Natural killer cell (primary cell): ENCODE data around the gene ITGB1BP2. TPM values are rescaled to one million over a fixed set of nuclear protein-coding genes. Genes with fewer than 3 reads are reported as not detected.
"Not testable (repeated sequence)": the region's sequence is repeated elsewhere in the genome, so short reads cannot be mapped to it uniquely, and the experiment has no call there.

ENCODE experiments used
- ATAC-seq, 3 donors: fragments of 150-1000 bp in 2 of 3; fragments of 200-7000 bp in 1 of 3; cut with Tn5 transposase; 1 replicate in 1 of 3; 2 replicates in 2 of 3; pipeline ENCODE4 v1.10.0; 2021; ENCODE audit warnings: mild to moderate bottlenecking in 2 of 3, moderate library complexity in 2 of 3
- DNase-seq, 2 donors: peaks; one replicate each; pipeline versions ENCODE4 v3.0.0 to v3.0.0-alpha.2; 2013 to 2021; ENCODE audit warnings: mixed read lengths in 1 of 2
- H3K27ac ChIP-seq: one replicate; pipeline ENCODE4 v1.5.1; 2013; ENCODE audit warnings: mild to moderate bottlenecking, low read length
- H3K27me3 ChIP-seq: one replicate; pipeline ENCODE4 v1.6.1; 2013; ENCODE audit warnings: low read length; ENCODE audit not compliant: control insufficient read depth, insufficient read depth
- H3K36me3 ChIP-seq: one replicate; pipeline ENCODE4 v1.6.1; 2013; ENCODE audit warnings: low read length; ENCODE audit not compliant: control insufficient read depth, insufficient read depth
- H3K4me1 ChIP-seq: one replicate; pipeline ENCODE4 v1.6.1; 2013; ENCODE audit warnings: low read length; ENCODE audit not compliant: control insufficient read depth, insufficient read depth
- H3K4me3 ChIP-seq: one replicate; pipeline ENCODE4 v1.5.1; 2013; ENCODE audit warnings: low read length
- H3K9me3 ChIP-seq: one replicate; pipeline ENCODE4 v1.6.1; 2013; ENCODE audit warnings: low read length; ENCODE audit not compliant: control insufficient read depth, insufficient read depth
- H3K27ac Mint-ChIP-seq, 2 donors: one replicate each; pipeline ENCODE4 v1.8.0; 2022; ENCODE audit warnings: mild to moderate bottlenecking in 2 of 2, mixed read lengths in 2 of 2, moderate library complexity in 1 of 2
- H3K27me3 Mint-ChIP-seq, 2 donors: one replicate each; pipeline ENCODE4 v1.8.0; 2022; ENCODE audit warnings: low read depth in 2 of 2, mixed read lengths in 2 of 2
- H3K36me3 Mint-ChIP-seq: one replicate; pipeline ENCODE4 v1.8.0; 2022; ENCODE audit warnings: mixed read lengths
- H3K4me1 Mint-ChIP-seq, 2 donors: one replicate each; pipeline ENCODE4 v1.8.0; 2022; ENCODE audit warnings: mixed read lengths in 2 of 2
- H3K4me3 Mint-ChIP-seq: one replicate; pipeline ENCODE4 v1.8.0; 2022; ENCODE audit warnings: mild to moderate bottlenecking, moderate library complexity, mixed read lengths
- H3K9me3 Mint-ChIP-seq, 2 donors: one replicate each; pipeline ENCODE4 v1.8.0; 2022; ENCODE audit warnings: mixed read lengths in 2 of 2
- WGBS: methylation state at CpG from one replicate; pipeline ENCODE4 v1.1.7; 2013; ENCODE audit warnings: missing lambda C conversion rate; ENCODE audit not compliant: insufficient coverage; 5-methylcytosine and 5-hydroxymethylcytosine counted together
- intact Hi-C: fragments of 100-400 bp; cut with micrococcal nuclease; formaldehyde crosslinking; loops from one replicate; pipeline ENCODE4 v1.14.2; 2022
- total RNA-seq, 4 donors: library from RNA; stranded (reverse); fragments of 120-200 nt in 1 of 4; gene quantifications; one replicate each; pipeline versions ENCODE4 v1.2.3 to v1.2.4, GENCODE V29; 2013 to 2022

Gene ITGB1BP2
- total RNA-seq, 3 donors from 2014 or later (not counting 1 experiment from before 2014, with no cell fraction given) = 2.2 to 3.0 (median 2.4) TPM

DNA sequence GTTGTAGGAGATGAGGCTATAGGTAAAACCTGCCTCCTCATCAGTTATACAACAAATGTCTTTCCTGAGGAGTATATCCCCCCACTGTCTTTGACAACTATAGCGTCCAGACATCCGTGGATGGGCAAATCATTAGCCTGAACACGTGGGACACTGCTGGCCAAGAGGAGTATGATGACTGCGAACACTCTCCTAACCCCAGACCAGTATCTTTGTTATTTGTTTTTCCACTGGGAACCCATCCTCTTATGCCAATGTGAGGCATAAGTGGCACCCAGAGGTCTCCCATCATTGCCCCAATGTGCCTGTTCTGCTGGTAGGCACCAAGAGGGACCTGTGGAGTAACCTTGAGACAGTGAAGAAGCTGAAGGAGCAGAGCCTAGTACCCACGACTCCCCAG is 50.9 kb downstream of the ITGB1BP2 start:
- H3K27me3 ChIP-seq, H3K4me1 Mint-ChIP-seq, H3K4me1 ChIP-seq, H3K27me3 Mint-ChIP-seq, H3K9me3 Mint-ChIP-seq, DNase-seq, H3K9me3 ChIP-seq, H3K27ac Mint-ChIP-seq, intact Hi-C loops, H3K36me3 Mint-ChIP-seq, H3K4me3 Mint-ChIP-seq, H3K36me3 ChIP-seq, H3K27ac ChIP-seq, H3K4me3 ChIP-seq, ATAC-seq: not testable (repeated sequence)
- no CpG with 5 or more reads among the region's 5 CpGs for WGBS

Other genes with a start within 250 kb of the ITGB1BP2 start
- gene SNX12, start 233.4 kb upstream of the ITGB1BP2 start, total RNA-seq = 10 to 100 TPM; 36.0 to 40.1 (median 38.6) TPM
- 10 to 100 TPM; 47.3 to 57.2 (median 51.2) TPM for gene FOXO4, start 205.9 kb upstream of the ITGB1BP2 start, total RNA-seq
- gene CXorf65, start 195.0 kb upstream of the ITGB1BP2 start, total RNA-seq = 100 to 1,000 TPM in 1 of 3 donors, 10 to 100 TPM in 2; 55.8 to 117 (median 92.8) TPM
- 100 to 1,000 TPM; 506 to 577 (median 550) TPM for gene IL2RG, start 190.2 kb upstream of the ITGB1BP2 start, total RNA-seq
- 100 to 1,000 TPM; 111 to 156 (median 115) TPM for gene MED12, start 183.2 kb upstream of the ITGB1BP2 start, total RNA-seq
- 1 to 10 TPM; 4.0 to 4.3 (median 4.0) TPM for gene NLGN3, start 156.9 kb upstream of the ITGB1BP2 start, total RNA-seq
- not detected for gene GJB1, start 78.5 kb upstream of the ITGB1BP2 start, total RNA-seq
- gene ZMYM3, start 47.6 kb upstream of the ITGB1BP2 start, total RNA-seq = 10 to 100 TPM; 18.0 to 21.0 (median 20.4) TPM
- 100 to 1,000 TPM; 370 to 454 (median 439) TPM for gene NONO, start 18.1 kb upstream of the ITGB1BP2 start, total RNA-seq
- 10 to 100 TPM; 89.5 to 94.5 (median 94.2) TPM for gene TAF1, start 64.6 kb downstream of the ITGB1BP2 start, total RNA-seq
- 100 to 1,000 TPM; 489 to 721 (median 542) TPM for gene OGT, start 231.4 kb downstream of the ITGB1BP2 start, total RNA-seq